ENCODE data around the gene FIS1. TPM values are rescaled to one million over a fixed set of nuclear protein-coding genes. Genes with fewer than 3 reads are reported as not detected.

The FIS1 gene
- total and polyA plus RNA-seq, 10 of the 15 experiments (the other 5 are each of a cell fraction or from before 2014, with no cell fraction given): 83.4 to 149 (median 108) TPM

- no peak for TF ChIP-seq CBX3 (IDR thresholded peaks at IDR 0.05; ENCODE audit: borderline replicate concordance, low read depth)
Measured at GRCh38 chr7:101197991-101198390, 46.9 kb downstream of the FIS1 start (continued).

GRCh38 chr7:101195884-101196283 is 49.0 kb downstream of the FIS1 start:
- no peaks in the 10 kb centered on the region for H4K20me1 ChIP-seq (ENCODE audit: control insufficient read depth, insufficient read depth)
- POLR2A ChIA-PET: no interaction called here
- no peak overlapping the region for H3K27ac ChIP-seq (ENCODE audit: control insufficient read depth, insufficient read depth)
- no peak overlapping the region for H3K9ac ChIP-seq (ENCODE audit: control insufficient read depth, insufficient read depth, low read length)
- RAD21 ChIA-PET (ENCODE audit: unreplicated experiment): interaction anchor here (6.0 kb wide), 1 partner anchor 53 kb away, joined by 134 read pairs; no protein-coding TSS in a partner anchor
- no TSS peak for BruUV-seq (replicated peaks)
- no peaks in the 10 kb centered on the region for H3K9me3 ChIP-seq (replicated peaks; ENCODE audit: control insufficient read depth, insufficient read depth, low read length)
- no peak overlapping the region for H2AFZ ChIP-seq (ENCODE audit: control insufficient read depth, low read depth, low read length)
- no peak overlapping the region for H3K4me2 ChIP-seq (ENCODE audit: control insufficient read depth, insufficient read depth)
- H3K79me2 ChIP-seq (ENCODE audit: control insufficient read depth, insufficient read depth, low read length): no peaks in the 10 kb centered on the region
- no peak overlapping the region for H3K4me3 ChIP-seq
- ATAC-seq: no peak
- SMC1A ChIA-PET (ENCODE audit: uncharacterized antibody, unreplicated experiment): interaction anchor here (0.6 kb wide), 1 partner anchor 58 kb away, joined by 3 read pairs; no protein-coding TSS in a partner anchor
- 58% methylated on average over 12 of the region's 17 CpGs for WGBS (ENCODE audit: insufficient coverage, insufficient replicate concordance, low lambda C conversion rate, missing lambda C conversion rate)
- in situ Hi-C loops (cut with MboI) (no loop called here), intact Hi-C loops (cut with micrococcal nuclease; ENCODE audit: unreplicated experiment) (no loop called here)
- no peaks in the 10 kb centered on the region for H3K4me1 ChIP-seq (ENCODE audit: control insufficient read depth, insufficient read depth, low read length)
- peaks cover 0 to 5% of the 10 kb centered on the region in 2 experiments; a peak in 2 of 4 replicates for H3K27me3 ChIP-seq (replicated peaks in 1 of 2; ENCODE audit: control insufficient read depth in 2 of 2, insufficient read depth in 2 of 2, low read length in 1 of 2)
- no peaks in the 10 kb centered on the region for H3K36me3 ChIP-seq (ENCODE audit: control insufficient read depth in 2 of 2, insufficient read depth in 2 of 2, low read length in 1 of 2)
- FAIRE-seq: no peak
- CTCF ChIA-PET: interaction anchor here (1.4 to 8.3 kb wide), 3 partner anchors 25 to 86 kb away, joined by 3 to 248 read pairs (median 65); no protein-coding TSS in a partner anchor
- no peak for DNase-seq (ENCODE audit: low read depth, low spot score)
- TF ChIP-seq IRF5 (IDR thresholded peaks at IDR 0.05; ENCODE audit: borderline replicate concordance): no peak
- no peak for TF ChIP-seq CTCF (IDR thresholded peaks at IDR 0.05 in 2 of 3, conservative IDR thresholded peaks at IDR 0.05 in 1 of 3; ENCODE audit: control insufficient read depth in 2 of 3, extremely low read depth in 1 of 3, insufficient read depth in 1 of 3, low read depth in 3 of 3, low read length in 3 of 3)
- TF ChIP-seq YY1 (IDR thresholded peaks at IDR 0.05; ENCODE audit: low read depth, low read length): no peak
- TF ChIP-seq STAT3 (IDR thresholded peaks at IDR 0.05; ENCODE audit: low read depth, low read length): no peak
- TF ChIP-seq SMAD1 (IDR thresholded peaks at IDR 0.05; ENCODE audit: low read depth, partially characterized antibody): no peak
- TF ChIP-seq E4F1 (IDR thresholded peaks at IDR 0.05; ENCODE audit: borderline replicate concordance, partially characterized antibody): no peak
- no peak for TF ChIP-seq POLR2AphosphoS2 (IDR thresholded peaks at IDR 0.05; ENCODE audit: low read depth, low read length)
- TF ChIP-seq KAT2A (conservative IDR thresholded peaks at IDR 0.05; ENCODE audit: control insufficient read depth, low read depth, low read length): no peak
- no peak for TF ChIP-seq CEBPZ (IDR thresholded peaks at IDR 0.05; ENCODE audit: low read depth, low read length)
- TF ChIP-seq EGR1 (IDR thresholded peaks at IDR 0.05; ENCODE audit: borderline replicate concordance in 1 of 2, low read depth in 2 of 2, low read length in 2 of 2): no peak
